NOMO-1 (cell line): ENCODE measurements around the gene ID4.
"Not testable (repeated sequence)": the region's sequence is repeated elsewhere in the genome, so short reads cannot be mapped to it uniquely, and the experiment has no call there.

ENCODE experiments used
- DNase-seq, 2 experiments: peaks; one replicate each; lab custom pipeline; 2025; ENCODE audit not compliant: unreplicated experiment in 2 of 2; lab: John Stamatoyannopoulos, UW

The ID4 gene

DNA sequence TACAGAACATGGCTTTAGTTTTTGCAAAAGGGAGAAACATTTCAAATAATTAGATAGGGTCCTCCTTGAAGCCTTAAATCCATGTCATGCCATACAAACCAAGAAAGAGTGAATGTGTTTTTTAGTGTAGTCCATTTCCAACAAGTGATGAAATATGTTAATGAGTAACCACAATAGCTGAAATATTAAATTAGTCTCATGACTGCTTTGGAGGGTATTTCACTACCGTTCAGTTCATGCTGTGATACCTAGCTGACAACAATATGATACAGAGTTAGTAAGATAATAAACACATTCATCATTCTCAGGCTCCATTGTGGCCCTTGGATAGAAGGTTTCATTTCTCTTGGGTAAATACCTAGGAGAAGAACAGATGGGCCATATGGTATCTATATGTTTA, 5.8 kb upstream of the ID4 start:
- no peak for DNase-seq

DNA sequence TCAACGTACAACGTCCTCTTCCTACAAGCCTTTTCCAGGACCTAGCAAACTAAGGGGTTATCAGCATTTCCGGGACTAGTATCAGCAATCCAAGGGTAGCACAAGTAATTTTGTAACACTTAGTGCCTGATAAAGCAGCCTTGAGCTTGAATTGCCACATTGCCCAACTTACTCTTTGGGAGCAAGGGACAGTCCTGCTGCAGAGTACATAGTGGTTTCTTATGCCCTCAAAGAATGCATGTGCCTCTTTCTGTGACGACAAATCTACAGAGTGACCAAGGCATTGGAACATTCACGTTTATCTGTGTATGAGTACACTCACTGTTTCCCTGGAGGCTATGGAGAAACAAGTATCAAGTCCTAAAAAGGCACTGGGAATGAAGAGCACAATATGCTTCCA, 3.2 kb upstream of the ID4 start:
- DNase-seq, result no peak

DNA sequence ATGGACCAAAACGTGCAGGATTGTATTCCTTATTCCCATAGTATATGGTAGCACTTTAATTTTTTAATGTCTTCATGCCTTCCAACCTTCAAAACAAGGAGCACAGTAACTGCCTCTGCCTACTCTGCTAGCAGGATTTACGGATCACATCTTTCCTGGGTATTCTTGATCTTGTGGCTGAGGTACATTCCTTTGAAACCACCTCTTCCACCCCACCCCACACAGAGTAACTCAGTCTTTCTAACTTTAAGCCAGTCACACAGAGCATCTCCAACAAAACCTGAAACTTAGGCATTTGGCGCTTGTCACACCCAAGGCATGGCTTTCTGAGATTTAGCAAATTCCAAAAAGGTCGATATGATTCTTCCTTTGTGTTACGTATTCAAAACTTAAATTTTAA, 2.3 kb upstream of the ID4 start:
- no peak for DNase-seq

DNA sequence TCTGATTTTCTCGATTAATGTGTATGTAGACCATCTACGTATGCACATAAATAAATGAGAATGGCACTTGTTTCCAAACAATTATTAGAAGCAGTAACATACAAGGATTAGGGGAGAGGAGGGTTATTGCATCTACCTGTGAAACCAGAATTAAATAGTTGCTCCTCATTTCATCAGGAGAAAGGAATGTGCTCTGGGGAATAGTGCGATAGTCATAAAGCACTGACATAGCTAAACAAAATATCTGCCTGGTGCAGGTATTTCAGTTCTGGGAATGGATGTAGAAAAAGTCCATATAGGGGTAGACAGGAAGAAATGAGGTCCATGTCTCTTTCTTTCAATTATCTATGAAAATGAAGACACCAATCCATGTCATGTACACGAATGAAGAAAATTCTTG, 1.6 kb upstream of the ID4 start:
- no peak for DNase-seq

DNA sequence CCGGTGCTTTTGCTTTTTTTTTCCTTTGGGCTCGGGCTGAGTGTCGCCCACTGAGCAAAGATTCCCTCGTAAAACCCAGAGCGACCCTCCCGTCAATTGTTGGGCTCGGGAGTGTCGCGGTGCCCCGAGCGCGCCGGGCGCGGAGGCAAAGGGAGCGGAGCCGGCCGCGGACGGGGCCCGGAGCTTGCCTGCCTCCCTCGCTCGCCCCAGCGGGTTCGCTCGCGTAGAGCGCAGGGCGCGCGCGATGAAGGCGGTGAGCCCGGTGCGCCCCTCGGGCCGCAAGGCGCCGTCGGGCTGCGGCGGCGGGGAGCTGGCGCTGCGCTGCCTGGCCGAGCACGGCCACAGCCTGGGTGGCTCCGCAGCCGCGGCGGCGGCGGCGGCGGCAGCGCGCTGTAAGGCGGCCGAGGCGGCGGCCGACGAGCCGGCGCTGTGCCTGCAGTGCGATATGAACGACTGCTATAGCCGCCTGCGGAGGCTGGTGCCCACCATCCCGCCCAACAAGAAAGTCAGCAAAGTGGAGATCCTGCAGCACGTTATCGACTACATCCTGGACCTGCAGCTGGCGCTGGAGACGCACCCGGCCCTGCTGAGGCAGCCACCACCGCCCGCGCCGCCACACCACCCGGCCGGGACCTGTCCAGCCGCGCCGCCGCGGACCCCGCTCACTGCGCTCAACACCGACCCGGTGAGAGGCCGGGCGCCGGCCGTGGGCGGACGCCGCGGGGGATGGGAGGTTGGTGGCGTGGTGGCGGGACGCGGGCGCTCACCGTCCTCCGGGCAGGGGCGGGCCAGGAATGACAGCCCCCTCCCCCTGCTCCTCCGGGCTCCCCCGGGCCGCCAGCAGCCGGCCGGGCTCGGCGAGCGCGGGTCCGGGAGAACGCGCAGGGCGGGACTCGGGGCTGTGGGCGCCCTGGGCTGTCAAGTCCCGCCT, 606 bp downstream of the ID4 start:
- no peak for DNase-seq

DNA sequence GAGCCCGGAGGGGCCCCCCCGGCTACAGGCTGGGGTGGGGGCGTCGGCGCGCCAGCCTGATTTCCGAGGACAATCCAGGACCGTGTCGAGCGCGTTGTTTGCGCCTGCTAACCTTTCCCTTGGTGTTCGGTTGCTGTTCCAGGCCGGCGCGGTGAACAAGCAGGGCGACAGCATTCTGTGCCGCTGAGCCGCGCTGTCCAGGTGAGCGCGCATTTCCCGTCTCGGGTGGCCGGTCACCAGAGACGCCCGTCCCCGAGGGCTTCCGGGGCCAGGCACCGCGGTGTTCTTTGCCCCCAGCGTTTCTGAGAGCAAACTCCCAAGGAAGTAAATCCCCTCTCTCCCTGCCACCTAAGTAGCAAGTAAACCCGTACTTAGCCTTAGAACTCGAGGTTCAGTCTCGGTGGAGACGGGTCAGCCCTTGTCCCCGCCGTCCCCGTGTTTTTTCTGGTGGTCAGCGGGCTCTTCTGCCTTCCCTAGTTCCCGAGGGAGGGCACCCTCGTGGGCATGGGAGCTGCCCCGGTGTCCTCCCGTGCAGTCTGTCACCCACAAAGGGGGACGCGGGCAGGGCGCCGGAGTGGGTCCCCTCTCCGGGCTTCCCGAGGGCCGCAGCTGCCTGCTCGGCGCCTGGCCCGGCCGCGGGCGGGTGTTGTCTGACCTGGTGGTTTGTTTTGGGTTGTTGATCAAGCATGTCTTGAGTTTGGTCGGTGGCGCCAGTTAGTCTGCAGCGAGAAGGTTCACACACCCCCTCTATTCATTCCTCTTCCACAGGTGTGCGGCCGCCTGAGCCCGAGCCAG, 1.5 kb downstream of the ID4 start:
- no peak for DNase-seq

DNA sequence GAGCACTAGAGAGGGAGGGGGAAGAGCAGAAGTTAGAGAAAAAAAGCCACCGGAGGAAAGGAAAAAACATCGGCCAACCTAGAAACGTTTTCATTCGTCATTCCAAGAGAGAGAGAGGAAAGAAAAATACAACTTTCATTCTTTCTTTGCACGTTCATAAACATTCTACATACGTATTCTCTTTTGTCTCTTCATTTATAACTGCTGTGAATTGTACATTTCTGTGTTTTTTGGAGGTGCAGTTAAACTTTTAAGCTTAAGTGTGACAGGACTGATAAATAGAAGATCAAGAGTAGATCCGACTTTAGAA, 2.0 kb downstream of the ID4 start:
- DNase-seq, result no peak

DNA sequence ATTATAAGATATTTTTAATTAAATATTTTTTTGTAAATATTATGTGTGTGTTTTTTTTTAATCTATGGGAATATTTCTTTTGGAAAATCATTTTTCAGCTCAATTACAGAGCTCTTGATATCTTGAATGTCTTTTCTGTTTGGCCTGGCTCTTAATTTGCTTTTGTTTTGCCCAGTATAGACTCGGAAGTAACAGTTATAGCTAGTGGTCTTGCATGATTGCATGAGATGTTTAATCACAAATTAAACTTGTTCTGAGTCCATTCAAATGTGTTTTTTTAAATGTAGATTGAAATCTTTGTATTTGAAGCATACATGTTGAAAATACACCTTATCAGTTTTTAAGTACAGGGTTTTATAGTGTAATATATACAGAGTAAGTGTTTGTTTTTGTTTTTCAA, 2.6 kb downstream of the ID4 start:
- DNase-seq, result no peak

DNA sequence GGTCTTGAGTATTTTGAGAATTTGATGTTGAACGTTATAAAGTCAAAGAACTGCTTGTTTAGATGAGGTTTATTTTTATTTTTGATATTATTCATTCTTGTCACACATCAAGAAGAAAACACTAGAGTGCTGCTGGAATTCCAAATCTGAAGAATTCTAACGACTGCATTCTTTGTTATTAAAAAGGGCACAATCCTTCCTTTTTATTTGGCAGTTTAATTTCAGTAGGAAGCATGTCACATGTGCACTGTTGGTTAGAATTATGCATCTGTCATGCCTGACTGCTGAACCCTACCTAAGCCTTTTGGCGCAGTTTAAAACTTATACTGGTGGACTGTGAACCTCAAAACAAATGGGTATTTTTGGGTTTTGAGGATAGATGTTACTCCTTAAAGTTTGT, 4.0 kb downstream of the ID4 start:
- no peak for DNase-seq

DNA sequence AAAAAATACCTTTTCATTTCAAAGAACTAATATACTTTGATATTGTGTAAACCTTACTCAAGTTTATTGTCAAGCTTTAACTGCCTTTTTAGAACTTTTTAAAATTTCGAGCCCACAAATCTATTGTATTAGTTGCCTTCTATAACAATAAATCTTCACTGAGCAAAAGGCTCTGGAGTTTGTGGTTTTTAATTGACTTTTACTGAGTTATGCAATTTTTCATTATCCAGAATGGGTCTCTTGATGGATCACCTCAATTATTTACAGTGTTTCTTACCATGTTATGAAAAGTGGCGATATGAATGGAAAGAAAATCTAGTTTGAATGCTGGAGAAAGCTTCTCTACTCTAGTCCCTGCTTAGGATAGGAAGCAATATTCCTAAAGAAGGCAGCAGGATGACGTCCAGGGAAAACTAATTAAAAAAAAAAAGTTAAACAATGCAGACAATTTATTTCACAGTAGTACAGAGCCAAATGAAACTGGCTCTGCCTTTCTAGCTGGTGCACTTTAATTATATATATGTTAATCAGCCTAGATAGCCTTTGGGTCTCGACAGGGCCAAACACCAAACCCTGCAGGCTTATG, 5.0 kb downstream of the ID4 start:
- DNase-seq, result no peak

DNA sequence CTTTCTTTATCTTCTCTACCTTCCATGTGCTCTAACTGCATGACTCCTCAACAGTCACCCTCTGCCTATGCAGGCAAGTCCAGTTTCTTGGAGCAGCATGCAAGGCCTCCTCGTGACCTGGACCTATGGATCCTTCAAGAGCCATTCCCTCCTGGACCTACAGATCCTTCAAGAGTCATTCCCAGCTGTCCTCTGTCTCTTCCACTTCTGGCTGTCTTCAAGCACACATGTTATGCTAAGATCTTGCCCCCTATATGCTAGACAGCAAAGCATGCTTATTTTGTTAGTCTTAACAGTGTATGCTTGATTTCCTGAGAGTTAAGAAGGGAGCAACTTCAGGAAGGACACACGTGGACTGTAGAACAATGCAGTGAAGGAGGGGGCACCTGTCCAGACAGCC, 7.5 kb downstream of the ID4 start:
- DNase-seq, result no peak

DNA sequence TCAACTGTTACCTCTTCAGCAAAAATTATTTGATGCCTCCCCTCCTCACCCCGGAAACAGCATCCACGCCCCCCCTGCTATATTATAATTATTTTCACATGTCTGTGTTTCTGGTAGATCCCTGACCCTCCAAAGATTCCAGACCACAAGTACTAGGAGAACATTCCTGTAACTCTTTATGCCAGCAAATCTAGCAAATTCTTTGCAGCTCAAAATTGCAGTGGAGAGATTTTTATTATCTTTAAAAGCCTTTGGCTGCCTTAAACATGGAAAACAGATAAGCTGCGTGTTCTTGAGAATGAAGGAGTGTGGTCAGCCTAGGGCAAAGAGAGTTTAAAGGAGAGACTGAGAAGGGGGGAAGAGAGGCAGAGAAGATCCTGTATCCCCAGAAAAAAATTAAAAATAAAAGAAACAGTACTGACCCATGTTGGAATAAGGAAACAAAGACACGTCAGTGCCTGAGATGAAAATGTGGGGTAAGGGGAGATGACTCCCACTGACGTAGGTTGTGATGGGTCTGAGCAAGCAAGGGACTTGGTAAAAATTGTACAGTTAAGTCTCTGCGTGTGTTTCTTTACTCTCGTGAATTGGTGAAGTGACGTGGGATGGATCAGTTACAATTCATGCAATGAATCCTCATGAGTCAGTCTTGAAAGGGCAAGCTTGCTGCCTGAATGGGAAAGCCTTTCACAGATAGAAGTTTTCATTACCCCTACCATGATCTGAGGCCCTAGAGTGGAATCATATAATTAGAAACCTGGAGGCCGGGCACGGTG, 8.3 kb downstream of the ID4 start:
- no peak for DNase-seq

DNA sequence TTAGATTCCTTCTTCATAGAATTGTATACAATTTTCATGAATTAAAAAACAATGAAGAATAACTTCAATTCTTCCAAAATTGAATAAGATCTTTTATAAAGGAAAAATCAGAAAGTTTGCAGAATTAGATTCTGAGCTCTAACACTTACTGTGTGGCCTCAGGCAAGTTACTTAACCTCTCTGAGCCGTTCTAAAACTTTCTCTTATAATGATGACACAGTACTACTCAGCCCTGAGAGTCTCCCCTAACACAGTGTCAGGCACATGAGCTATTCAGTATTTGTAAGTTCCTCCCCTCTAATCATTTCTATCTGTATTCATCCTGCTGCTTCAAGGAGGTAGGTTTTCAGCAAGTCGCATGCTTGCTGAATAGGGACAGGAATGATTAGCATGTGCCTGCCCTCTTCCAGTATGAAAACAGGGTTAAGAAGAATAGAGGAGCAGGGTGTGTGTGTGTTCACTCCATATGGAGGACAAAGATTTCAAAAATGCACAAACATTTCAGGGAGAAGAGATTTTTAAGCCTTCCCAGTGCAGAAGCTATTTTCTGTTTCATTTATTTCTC, 11.4 kb downstream of the ID4 start:
- no peak for DNase-seq

DNA sequence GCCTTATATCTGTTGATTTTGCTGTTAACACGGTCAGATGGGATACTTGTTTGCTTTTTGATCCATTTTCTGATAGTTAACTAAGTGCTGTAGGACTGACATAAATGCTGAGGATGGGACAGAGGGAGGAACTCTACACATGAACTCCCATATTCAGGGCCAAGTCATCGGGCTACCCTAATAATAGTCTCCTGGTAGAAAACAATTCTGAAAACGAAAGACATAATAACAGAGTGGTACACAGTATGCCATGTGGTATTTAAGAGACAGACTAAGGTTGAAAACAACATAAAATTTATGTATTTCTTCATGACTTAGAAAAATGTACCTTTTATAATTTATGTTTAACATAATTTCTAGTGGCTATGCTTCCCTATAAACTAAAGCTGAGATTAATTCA, 12.0 kb downstream of the ID4 start:
- DNase-seq, result no peak

DNA sequence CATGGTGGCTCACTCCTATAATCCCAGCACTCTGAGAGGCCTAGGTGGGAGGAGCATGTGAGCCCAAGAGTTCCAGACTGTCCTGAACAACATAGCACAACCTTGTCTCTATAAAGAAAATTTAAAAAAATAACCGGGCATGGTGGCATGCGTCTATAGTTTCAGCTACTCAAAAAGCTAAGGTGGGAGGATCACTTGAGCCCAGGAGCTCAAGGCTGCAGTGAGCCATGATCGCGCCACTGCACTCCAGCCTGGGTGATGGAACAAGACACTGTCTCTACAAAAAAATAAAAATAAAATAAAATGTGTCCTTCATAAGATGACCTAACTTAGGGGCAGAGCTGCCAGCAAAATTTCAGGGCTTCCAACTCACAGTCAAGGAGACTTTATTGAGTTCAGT, 12.6 kb downstream of the ID4 start:
- DNase-seq, result no peak

DNA sequence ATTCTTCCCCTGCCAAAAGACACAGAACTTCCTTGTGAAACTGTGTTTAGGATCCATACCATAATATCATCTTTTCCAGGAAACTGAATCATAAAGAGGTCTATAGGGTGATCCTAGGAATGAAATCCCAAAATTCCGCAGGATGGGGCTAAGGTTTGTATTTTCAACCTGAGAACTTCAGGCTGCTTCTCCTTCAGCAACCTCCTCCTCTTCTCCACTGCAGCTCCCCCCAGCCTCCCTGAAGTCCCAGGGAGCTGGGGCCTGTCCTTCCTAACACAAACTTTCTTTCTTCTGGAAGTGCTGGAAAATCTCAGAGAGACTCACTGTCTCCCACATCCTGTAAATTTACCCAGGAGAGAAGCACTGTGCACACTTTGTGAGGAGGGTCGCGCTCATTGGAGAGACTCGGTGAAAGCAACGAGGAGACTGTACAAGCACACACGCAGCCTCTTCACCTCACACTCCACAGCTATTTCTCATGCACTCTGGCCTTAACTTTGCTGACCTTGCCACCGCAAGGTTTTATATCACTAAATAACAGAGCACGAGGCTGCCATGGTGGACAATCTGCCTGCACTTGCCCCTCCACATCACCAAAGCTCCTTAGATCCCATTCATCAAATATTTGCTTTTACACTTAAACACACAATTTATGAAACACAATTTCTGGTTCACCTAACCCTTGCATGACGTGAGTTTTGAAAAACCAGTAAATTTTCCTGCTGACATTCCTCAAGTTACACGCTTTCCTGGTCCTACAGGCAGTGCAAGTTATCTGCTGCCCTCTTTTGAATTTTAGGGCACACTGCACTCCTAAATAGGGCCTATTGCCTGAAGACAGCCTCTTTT, 14.3 kb downstream of the ID4 start:
- DNase-seq, result peak in 1 of 2 experiments; percentile 3

DNA sequence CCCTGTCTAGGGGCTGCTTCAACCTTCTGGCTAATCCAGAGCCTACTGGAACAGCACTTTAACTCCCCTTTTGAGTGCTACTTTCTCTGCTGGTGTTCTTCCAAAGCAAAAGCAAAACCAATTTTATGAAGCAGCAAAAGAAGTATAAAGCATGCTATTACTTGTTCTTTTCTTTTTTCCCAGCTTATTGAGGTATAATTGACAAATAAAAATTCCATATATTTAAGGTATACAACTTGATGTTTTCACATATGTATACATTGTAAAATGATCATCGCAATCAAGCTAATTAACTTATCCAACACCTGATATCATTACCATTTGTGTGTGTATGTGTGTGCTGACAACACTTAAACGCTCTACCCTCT, 14.9 kb downstream of the ID4 start:
- no peak for DNase-seq

DNA sequence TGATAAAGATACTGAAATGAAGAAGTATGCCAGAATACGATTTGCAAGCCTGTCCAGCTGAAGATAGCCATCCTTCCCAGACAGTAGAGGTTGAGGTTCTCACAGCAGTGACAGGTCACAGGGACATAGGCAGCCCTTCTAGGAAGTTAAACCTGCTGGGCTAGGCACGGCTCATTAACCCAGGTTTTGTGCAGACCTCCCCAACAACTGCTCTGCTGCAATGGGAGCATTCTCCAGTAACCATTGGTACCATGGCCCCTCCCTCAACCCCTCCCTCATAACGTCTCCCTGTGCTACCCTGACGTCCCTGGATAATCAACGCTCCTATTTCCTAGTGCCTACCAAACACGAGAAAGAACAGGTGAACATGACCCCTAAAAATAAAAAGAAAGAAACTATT, 15.8 kb downstream of the ID4 start:
- no peak for DNase-seq

DNA sequence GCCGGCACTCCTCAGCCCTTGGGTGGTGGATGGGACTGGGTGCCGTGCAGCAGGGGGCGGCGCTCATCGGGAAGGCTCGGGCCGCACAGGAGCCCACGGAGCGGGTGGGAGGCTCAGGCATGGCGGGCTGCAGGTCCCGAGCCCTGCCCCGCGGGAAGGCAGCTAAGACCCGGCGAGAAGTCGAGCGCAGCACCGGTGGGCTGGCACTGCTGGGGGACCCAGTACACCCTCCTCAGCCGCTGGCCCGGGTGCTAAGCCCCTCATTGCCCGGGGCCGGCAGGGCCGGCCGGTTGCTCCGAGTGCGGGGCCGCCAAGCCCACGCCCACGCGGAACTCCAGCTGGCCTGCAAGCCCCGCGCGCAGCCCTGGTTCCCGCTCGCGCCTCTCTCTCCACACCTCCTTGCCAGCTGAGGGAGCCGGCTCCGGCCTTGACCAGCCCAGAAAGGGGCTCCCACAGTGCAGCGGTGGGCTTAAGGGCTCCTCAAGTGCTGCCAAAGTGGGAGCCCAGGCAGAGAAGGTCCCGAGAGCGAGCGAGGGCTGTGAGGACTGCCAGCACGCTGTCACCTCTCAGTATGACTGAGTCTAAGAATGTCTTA, 17.3 kb downstream of the ID4 start:
- not testable (repeated sequence) for DNase-seq

DNA sequence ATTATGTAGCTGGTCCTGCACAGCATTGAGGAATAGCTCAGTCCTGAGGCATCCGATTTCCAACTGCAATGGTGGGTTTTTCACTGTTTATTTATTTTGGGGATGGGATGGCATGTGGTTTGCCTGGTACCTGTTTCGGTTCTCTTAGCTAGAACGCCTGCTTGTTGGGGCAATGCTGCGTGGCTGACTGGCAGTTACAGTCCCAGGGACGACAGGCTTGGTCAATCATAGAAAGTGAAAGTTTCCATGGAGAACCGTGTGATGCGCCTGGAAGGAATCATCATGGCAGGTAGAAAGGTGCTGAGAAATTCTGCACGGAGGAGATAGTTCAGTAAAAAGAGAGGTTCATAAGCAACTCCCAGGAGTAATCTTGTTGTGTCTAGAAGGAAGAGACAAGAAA, 18.4 kb downstream of the ID4 start:
- DNase-seq, result no peak
